Right ventricle myocardium inferior (tissue), 1 donor: ENCODE results near the gene RCCD1. TPM values are rescaled to one million over a fixed set of nuclear protein-coding genes. Genes with fewer than 3 reads are reported as not detected.

Experiments used
- ATAC-seq: fragments of 200-7000 bp; cut with Tn5 transposase; one replicate; pipeline ENCODE4 v1.9.1; 2020; ENCODE audit warnings: mild to moderate bottlenecking, moderate library complexity
- DNase-seq: peaks from one replicate; pipeline ENCODE4 v3.0.0; 2021; ENCODE audit errors: missing footprints
- intact Hi-C: fragments of 100-400 bp; cut with DNase I; formaldehyde crosslinking; loops from one replicate; pipeline ENCODE4 v1.11.0; 2022
- total RNA-seq: library from RNA; stranded (reverse); fragmentation: NEBNext Ultra II Directional; extraction: Animal tissue kit (Norgen Biotek cat#: 25700); gene quantifications from one replicate; pipeline ENCODE4 v1.2.1, GENCODE V29; 2021
- donor health status: DM: no; HTN: yes; CAD: no; lungs with severe emphysema.

RCCD1 gene
- total RNA-seq, 1 donor from 2014 or later, result 9.0 TPM

DNA sequence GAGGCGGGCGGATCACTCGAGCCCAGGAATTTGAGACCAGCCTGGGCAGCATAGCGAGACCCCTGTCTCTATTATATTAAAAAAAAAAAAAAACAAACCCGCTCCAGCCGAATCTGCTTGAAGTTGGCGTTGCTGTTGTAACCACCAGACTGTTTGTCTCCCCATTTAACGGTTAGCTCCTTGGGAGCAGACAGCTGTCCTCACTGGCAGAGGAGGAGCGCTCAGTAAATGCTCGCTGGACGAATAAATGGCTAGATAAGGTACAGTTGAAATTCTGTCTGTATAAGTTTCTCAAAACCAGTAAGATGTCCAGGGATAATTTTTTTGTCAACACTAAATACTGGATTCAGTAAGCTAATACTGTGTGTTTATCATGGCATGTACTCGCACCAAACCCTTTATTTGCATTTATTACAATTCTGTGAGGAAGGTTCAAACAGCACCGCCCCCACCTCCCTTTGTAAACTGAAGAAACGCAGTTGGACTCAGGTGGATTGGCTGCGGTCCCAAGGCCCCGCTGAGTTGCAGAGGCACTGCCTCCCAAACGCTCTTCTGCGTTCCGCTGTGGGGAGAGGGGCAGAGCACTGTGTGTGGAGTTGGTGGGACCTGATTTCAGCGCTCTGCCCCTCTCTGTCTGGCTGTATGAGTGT, 1.1 kb downstream of the RCCD1 start:
- no peak for ATAC-seq
- intact Hi-C loops, result loop anchor here (5.0 to 10.0 kb wide), 3 partner anchors 37 to 317 kb away; partner anchors contain the start of genes PRC1 and VPS33B
- no peak for DNase-seq

DNA sequence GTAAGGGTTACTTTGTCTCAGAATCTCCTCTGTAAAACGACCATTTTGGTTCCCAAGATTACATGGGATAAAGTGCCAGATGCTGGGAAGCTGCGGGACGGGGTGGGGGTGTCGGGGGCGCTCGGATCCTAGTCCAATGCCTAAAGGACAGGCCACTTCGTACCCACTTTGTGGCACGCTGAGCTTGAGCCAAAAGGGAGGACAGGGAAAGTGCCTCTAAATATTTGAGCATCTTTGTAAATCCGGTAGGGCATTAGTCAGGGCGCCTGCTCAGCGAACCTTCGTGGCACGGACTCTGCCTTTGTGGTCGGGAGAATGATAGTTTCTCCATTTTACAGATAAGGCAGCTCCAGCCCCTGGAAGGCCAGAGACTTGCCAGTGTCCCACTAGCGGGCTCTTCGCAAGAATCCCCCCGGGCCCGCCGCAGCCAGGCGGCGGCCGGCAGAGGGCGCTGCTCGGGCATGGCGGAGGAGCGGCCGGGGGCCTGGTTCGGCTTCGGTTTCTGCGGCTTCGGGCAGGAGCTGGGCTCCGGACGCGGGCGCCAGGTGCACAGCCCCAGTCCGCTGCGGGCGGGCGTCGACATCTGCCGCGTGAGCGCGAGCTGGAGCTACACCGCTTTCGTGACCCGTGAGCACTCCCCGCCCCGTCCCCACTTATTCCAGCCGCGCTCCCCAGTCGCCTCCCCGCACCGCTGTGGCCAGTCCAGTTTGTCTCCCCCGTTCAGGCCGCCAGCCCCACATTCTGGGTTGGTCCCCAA, 1.8 kb downstream of the RCCD1 start:
- intact Hi-C loops, result loop anchor here (5.0 to 10.0 kb wide), 3 partner anchors 36 to 316 kb away; partner anchors contain the start of genes PRC1 and VPS33B
- DNase-seq (peak; percentile 91), ATAC-seq (peak; percentile 37)

DNA sequence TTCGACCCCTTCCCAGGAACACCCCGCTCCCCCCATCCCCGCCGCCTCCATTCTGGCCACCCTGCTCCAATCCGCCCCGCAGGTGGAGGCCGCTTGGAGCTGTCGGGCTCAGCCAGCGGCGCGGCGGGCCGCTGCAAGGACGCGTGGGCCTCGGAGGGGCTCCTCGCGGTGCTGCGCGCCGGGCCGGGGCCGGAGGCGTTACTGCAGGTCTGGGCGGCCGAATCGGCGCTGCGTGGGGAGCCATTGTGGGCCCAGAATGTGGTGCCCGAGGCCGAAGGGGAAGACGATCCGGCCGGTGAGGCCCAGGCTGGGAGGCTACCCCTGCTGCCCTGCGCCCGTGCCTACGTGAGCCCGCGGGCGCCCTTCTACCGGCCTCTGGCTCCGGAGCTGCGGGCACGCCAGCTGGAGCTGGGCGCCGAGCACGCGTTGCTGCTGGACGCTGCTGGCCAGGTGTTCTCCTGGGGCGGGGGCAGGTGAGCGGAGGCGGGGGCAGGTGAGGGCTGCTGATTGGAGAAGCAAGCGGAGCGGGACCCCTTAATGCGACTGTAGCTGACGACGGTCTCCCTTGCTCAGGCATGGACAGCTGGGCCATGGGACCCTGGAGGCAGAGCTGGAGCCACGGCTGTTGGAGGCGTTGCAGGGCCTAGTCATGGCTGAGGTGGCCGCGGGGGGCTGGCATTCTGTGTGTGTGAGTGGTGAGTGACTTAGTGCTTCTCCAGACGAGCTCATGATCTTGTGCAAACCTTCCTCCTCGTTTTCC, 2.5 kb downstream of the RCCD1 start:
- DNase-seq (no peak), ATAC-seq (peak; percentile 6)
- intact Hi-C loops, result loop anchor here (5.0 to 10.0 kb wide), 3 partner anchors 35 to 315 kb away; partner anchors contain the start of genes PRC1 and VPS33B

DNA sequence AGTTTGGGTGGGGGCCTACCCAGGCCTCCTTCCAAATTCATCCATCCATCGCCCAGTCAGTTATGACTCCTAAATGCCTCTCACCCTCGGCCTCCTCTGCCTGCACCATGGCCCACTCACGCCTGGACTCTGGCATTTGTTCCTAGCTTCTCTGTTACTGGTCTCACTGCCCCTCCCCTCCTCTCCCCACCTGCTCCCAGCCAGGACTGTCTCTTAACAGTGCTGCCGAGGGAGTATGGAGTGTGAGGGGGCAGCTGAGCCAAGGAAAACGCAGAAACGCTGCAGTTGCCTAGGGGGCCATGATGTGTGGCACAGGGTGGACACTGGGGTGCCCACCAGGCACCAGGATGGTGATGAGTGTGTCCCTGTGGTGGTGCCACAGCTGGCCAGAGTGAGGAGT, 3.1 kb downstream of the RCCD1 start:
- ATAC-seq (no peak), DNase-seq (no peak)
- intact Hi-C loops, result loop anchor here (5.0 to 10.0 kb wide), 3 partner anchors 35 to 315 kb away; partner anchors contain the start of genes PRC1 and VPS33B

DNA sequence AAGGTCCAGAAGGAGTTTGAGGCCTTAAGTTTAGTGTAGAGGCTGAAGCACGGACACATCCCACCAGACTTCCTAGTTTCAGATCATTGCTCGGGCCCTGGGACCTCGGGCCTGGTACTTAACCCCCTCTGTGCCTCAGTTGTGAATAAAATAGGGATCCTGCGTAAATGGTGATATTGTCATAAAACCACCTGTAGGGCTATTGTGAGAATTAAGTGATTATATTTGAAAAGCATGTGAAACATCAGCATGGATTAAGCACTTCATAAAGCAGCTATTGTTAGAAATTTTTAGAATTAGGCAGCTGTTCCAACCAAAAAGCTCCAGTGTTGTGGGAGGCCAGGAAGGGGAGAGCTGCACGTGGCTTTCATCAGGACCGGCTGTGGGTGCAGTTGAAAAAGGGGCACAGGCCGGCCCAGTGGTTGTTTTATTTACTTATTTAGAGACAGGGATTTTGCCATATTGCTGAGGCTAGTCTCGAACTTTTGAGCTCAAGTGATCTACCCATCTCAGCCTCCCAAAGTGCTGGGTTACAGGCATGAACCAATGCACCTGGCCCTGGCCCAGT, 4.4 kb downstream of the RCCD1 start:
- intact Hi-C loops, result loop anchor here (5.0 to 10.0 kb wide), 3 partner anchors 33 to 313 kb away; partner anchors contain the start of genes PRC1 and VPS33B
- DNase-seq (no peak), ATAC-seq (no peak)

DNA sequence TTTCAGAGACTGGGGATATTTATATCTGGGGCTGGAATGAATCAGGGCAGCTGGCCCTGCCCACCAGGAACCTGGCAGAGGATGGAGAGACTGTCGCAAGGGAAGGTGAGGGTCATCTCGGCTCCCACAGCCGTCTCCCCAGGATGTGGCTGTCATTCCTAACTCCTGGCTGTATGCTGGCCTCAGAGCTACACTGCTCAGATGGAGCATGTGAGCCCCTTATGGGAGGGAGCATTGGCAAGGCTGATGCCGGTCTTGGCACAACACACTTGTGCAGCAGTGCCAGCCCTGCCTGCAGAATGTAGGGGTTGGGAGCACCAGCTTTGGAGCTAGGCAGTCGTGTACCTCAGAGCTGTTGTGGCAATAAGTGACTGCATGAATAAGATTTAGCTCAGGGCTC, 5.2 kb downstream of the RCCD1 start:
- ATAC-seq (peak; percentile 77), DNase-seq (no peak)
- intact Hi-C loops, result loop anchor here (2.0 to 10.0 kb wide), 4 partner anchors 32 to 312 kb away; partner anchors contain the start of genes PRC1 and VPS33B

DNA sequence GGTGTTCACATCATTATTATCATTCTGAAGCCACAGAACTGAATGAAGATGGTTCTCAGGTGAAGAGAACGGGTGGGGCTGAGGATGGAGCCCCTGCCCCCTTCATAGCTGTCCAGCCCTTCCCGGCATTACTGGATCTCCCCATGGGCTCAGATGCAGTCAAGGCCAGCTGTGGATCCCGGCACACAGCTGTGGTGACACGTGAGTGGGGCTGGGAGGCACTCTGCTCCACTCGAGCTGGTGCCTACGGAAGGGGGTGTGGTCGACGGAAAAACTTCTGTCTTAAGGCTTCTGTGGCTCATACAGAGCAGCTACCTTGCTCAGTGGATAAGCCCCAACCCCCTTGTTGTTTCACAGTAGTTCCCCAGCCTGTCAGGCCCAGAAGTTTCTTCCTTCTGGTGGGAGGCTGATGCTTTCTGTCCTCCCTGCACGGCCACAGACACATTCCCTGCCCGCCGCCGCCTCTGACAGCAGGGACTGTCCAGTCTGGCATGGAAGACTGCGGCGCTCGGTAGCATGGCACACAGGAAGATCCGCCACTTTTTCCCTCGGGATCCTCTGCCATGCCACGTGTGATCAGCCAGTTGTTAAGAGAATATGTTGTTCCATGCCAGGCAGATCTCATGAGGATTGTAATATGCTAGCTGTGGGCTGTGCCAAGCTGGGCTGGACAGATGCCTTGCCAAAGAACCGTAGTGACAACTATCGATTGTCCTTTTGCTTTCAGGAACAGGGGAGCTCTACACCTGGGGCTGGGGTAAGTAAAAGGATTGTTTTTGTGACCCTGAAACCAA, 5.8 kb downstream of the RCCD1 start:
- DNase-seq, result no peak
- no peak for ATAC-seq
- intact Hi-C loops, result loop anchor here (2.0 kb wide), 1 partner anchor 88 kb away; no protein-coding TSS in a partner anchor

DNA sequence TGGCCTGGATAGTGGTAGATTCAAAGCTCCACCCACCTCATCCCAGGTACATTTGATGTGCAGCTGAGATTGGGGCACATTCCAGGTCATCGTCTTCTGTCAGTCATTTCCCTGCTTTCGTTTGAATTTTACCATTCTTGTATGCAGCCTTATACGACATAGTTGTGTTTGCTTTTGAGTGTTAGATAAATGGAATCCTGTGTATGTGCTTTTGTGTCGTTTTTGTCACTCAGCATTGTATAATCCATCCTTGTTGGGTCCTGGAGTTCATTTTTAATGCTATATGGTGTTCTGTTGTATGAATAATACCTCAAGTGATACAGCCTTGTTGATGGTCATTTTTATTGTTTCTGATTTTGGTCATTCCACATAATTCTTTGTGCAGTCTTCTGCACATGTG, 7.3 kb downstream of the RCCD1 start:
- intact Hi-C loops, result no loop called here
- ATAC-seq, result no peak
- DNase-seq, result no peak

DNA sequence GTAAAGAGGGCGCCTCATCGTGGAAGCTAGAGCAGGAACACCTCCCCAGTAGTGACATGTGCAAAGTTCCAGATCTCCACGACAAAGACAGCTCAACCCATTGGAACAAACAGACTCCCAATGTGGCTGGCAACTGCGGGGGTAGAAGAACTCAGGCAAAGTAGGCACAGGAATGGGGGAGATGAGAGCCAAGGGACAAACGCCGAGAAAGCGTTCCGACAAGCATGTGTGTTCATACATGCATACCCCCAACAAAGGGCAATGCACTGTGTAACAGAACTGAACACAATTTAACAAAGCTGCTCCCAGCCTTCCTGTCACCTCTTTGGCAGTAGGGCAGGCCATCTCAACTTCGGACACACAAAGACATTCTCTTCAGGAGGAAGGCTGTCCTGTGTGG, 11.6 kb downstream of the RCCD1 start:
- intact Hi-C loops, result no loop called here
- DNase-seq (no peak), ATAC-seq (no peak)

DNA sequence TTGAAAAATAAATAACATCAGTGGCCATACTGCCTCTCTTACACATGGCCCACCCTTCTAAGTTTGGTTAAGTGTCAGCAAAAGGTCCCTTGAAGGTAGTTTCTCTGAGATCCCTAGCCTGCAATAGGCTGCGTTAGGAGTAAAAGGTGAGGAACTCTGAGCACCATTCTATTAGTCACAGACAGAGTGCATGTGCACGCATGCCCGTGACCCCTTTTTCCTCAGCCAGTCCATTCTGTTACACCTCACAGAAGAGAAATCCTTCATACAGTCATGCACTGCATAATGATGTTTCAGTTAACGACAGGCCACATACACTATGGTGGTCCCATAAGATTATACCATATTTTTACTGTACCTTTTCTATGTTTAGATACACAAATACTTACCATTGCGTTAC, 12.5 kb downstream of the RCCD1 start:
- ATAC-seq, result no peak
- intact Hi-C loops, result no loop called here

DNA sequence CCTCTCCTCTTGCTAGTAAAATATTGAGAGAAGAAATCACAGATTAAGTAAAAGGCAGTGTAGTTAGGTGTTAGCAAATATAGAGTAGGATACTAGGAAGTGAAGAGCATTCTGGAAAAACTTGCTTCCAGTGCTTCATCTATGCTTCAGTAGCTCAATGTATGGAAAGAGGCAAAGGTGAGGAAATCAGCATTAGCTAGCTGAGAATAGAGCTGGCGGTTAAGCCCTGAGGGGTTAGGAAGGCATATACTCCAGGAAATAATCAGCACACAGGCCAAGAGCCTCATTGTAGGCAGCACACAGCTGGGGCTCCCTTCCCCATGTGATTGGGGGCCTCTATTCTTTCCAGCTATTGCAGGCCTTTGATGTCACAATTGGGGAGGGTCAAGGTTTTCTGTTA, 13.8 kb downstream of the RCCD1 start:
- no peak for DNase-seq
- intact Hi-C loops, result no loop called here
- ATAC-seq, result no peak

More for the DNA sequence above, 12.5 kb downstream of the RCCD1 start:
- DNase-seq, result no peak

DNA sequence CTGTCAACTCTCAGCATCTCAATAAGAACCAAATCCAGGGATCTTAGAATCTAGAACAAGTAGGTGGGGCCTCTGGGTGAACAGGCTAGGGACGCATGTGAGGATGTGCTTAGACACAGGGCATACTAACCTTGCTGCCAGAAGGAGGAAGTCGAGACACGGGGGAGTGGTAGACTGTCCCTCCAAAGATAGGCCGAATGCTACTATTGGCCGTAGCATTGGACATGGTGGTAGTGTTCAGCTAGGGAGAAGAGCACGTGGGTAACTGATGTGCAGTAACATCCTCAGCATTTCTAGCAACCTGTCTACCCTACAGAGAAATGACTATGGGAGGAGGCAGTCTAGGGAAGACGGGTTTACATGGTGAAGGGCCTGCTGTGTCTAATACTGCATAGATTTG, 15.6 kb downstream of the RCCD1 start:
- ATAC-seq (no peak), DNase-seq (no peak)
- intact Hi-C loops, result no loop called here

DNA sequence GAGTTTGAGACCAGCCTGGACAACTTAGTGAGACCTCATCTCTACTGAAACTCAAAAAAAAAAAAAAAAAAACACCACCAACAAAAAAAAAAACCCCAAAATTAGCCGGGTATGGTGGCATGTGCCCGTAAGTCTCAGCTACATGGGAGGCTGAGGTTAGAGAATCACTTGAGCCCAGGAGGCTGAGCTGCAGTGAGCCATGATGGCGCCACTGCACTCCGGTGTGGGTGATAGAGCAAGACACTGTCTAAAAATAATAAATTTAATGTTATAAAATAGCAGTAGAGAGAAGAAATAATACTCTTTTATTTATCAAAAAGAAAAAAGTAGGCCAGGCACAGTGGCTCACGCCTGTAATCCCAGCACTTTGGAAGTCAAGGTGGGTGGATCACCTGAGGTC, 17.4 kb downstream of the RCCD1 start:
- no peak for ATAC-seq
- DNase-seq, result no peak
- intact Hi-C loops, result no loop called here

DNA sequence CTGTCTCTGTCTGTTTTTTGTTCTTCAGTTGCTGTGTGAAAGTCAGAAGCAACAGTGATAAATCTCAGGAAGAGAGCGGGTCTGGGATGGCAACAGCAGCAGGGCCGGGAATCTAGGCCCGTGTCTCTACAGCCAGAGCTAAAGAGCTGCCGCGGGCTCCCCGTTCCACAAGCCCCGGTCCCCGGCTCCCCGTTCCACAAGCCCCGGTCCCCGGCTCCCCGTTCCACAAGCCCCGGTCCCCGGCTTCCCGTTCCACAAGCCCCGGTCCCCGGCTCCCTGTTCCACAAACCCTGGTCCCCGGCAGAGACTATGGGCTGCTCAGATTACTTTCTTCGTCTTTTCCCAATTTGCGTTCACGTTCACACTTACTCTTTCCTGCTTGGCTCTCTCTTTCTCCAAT, 19.5 kb downstream of the RCCD1 start:
- ATAC-seq, result no peak
- intact Hi-C loops, result no loop called here
- DNase-seq, result no peak

DNA sequence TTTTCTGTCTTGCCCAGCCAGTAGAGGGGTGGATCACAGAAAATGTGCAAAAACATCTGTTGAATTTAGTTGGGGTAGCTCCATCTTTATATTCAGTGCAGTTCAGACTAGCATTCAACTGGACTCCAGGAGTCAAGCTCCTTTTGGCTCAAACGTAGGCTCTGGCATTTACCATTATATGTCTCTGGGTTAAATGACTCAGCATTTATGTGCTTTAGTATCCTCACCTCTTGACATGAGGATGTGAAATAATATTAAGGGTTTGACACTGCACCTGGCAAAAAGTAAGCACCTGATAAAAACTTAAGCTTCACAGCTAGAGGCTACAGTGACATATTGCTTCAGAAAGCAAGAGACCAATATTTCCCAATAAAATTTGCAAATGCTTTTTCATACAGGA, 24.9 kb downstream of the RCCD1 start:
- ATAC-seq (no peak), DNase-seq (no peak)
- intact Hi-C loops, result no loop called here

DNA sequence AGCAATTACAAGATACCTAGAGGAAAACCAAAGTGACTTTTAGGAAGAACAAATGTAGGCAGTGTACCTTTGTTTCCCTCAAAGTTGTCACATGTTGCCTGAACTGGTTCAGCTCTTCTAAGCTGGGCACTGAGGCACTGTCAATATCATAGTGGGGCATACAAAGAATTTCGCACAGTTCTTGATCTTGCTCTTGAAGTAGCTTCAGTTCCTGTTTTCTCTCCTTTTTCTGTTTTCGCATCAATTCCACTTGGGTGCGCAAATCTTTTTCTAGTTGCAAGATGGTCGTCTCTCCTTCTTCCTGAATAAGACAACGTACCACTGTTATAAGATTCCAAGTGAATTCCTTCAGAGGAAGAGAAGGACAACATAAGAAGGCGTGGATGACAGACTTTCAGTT, 27.0 kb downstream of the RCCD1 start:
- ATAC-seq (no peak), DNase-seq (no peak)
- intact Hi-C loops, result no loop called here

DNA sequence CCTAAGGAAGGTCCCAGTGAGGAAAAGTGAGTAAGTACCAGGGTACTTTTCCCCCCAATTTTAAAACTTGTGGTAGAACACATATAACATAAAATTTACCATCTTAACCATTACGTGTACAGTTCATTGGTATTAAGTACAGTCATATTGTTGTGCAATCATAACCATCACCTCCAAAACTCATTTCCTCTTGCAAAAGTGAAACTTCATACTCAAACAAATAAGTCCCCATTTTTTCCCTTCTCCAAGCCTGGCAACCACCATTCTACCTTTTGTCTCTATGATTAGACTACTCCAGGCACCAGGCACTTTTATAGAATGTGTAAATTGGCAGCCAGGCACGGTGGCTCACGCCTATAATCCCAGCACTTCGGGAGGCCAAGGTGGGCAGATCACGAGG, 27.5 kb downstream of the RCCD1 start:
- intact Hi-C loops, result no loop called here
- DNase-seq, result no peak
- ATAC-seq, result no peak

DNA sequence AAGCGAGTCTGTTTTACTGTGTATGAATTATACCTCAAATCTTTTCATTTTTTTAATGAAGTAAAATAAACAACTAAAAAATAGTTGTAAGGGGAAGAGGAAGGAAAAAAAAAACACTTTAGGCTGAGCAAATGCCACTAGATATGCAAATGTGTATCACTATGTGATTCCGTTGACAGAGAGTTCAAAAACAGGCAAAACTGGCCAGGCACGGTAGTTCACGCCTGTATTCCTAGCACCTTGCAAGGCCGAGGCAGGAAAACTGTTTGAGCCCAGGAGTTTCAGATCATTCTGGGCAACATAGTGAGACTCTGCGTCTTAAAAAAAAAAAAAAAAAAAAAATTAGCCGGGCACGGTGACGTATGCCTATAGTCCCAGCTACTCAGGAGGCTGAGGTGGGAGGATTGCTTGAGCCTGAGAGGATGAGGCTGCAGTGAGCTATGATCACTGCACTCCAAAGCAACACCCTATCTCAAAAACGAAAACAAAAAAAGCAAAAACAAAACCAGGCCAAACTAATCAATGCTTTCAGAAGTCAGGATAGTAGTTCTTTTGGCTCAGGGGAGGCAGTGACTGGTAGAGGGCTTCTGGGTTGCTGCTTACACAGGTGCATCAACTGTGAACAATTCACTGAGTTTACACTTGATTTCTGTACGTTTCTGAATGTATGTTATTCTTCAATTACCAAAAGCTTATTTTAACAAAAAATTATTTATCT, 32.3 kb downstream of the RCCD1 start:
- intact Hi-C loops, result no loop called here
- DNase-seq, result no peak
- no peak for ATAC-seq
